HG03558 (cell line): ENCODE results near the gene TTF2.

ENCODE experiments used
- ATAC-seq: cut with Tn5 transposase; IDR thresholded peaks from one replicate; pipeline ENCODE4 v1.9.1; 2021; ENCODE audit warnings: moderate number of reproducible peaks; ENCODE audit not compliant: unreplicated experiment; ENCODE audit errors: extremely low read depth

The TTF2 gene

DNA sequence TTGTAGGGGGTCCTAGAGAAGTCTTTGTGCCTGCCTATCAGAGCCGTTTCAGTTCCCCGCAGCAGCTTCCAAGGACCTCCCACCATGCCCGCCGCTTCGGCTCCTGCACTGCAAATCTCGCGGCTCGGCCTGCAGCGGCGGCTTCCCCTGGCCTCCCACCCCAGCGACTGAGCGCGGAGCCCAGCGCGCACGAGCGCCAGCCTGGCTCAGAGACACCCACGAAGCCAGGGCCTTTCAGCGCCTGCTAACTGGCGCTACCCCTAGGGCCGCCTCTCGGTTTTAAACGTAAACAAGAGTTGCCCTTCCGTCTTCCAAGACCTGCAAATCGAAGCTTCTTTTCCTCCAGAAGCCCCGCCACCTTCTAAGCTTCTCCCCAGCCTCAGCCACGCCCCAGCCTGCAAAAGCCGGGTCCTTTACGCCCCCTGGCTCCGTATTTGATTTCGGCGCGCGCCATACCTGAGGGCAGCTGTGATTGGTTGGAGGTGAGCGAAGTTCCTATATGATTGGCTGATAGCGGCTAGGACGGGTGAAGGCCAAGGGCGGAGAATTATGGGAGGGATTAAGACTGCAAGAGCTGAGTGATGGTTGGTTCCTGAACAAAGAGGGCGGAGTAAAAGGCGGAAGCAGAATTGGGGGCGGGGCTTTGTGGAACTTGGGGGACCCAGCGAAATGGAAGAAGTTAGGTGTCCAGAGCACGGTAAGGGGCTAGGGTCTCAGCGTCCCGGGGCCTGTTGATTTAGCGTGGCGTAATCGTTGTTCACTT is at the start of gene TTF2:
TSS of gene TTF2 (plus strand) at position 649 of the 763 bp plus-strand sequence. CDS start at position 670, 21 bp downstream.
- ATAC-seq = peak; percentile 89

DNA sequence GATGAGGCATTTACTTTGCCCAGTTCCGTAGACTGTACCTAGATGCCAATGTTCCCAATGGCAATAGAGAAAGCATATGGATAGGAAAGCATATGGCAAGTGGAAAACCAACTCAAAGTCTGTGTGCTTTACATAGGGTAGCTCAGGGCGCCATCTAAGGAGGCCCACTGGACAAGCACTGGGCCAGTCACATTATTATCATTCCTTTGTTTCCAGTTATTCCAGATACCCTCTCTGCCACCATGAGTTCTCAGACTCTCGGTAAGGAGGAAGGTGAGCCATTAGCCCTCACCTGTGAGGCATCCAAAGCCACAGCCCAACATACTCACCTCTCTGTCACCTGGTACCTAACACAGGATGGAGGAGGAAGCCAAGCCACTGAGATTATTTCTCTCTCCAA is 48.8 kb upstream of the TTF2 start:
- no peak for ATAC-seq

DNA sequence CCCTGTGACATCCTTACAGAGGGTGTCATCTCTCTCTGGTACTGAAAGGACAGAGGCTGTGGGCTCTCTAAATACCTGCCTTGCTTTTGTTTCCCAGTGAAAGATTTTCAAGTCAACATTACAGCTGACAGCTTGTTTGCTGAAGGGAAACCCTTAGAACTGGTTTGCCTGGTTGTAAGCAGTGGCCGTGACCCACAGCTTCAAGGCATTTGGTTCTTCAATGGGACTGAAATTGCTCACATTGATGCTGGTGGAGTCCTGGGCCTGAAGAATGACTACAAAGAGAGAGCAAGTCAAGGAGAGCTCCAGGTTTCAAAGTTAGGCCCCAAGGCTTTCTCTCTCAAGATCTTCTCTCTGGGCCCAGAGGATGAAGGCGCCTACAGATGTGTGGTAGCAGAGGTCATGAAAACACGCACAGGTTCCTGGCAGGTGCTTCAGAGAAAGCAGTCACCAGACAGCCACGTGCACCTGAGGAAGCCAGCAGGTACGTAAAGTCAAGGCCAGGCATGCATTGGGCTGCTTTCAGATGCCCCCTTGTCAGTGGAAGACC is 46.7 kb upstream of the TTF2 start:
- ATAC-seq = no peak

- no peak for ATAC-seq
Measured at GRCh38 chr1:117014209-117014608, 45.9 kb upstream of the TTF2 start.

- no peak for ATAC-seq
Measured at GRCh38 chr1:117015724-117016123, 44.4 kb upstream of the TTF2 start.

- ATAC-seq = no peak
Measured at GRCh38 chr1:117017062-117017461, 43.1 kb upstream of the TTF2 start.

DNA sequence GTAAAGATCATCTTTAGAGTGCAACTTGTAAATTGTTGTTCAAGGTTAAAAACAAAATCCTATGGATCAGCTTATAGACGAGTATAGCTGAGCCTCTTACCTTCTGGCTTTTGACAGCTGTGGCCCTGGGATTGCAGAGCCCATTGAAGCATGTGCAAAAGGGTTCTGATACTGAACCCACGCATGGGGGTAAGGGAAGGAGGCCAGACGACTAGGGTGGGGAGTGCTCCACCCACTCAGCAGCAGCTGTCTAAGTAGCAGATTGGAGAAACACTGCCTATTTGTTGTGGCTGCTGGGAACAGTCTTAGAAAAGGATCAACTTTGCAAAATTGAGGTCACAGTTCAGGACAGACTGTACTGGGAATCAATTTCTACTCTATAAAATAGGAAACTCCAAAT is 42.5 kb upstream of the TTF2 start:
- ATAC-seq = no peak

DNA sequence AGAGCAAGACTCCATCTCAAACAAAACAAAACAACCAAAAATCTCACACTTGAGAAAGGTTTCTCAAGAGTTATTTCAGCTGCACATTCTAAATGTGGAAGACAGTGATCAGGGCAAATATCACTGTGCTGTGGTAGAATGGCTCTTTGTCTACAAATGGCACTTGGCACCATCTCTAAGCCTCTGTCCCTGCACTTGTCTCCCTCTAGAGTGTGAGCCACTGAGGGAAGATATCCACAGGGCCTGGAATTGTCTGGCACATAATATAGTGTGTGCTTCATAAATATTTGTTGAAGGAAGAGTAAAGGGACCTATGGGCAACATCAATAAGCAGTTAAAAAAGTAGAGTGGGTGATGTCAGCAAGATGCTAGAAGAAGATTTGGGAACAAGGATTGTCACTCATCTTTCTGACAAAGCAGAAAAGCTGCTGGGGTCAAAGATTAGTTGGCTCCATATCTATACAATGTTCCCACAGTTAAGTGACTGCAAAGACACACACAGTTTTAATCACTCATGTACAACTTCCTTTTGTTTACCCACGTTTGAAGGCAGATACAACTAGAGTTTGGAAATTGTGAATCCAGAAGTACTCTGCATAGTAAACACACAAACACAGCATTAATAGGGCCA is 39.5 kb upstream of the TTF2 start:
- no peak for ATAC-seq

DNA sequence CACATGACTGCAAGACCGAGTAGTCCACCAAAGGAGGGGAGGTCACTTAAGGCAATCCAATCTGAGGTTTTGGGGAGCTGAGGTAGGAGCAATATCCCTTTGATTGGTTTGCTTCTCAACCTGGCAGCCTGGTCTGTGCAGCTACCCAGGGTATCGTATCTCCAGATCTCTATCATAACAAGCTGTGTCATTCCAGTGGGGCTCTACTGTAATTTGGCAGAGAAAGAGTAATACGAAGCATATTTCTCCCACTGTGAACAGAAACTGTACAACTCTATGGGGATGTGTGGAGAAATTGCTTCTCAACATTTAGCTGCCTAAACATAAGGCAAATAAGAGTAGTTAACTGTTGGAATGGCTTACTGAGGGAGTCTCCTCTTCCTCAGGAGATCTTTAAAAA is 38.0 kb upstream of the TTF2 start:
- no peak for ATAC-seq

DNA sequence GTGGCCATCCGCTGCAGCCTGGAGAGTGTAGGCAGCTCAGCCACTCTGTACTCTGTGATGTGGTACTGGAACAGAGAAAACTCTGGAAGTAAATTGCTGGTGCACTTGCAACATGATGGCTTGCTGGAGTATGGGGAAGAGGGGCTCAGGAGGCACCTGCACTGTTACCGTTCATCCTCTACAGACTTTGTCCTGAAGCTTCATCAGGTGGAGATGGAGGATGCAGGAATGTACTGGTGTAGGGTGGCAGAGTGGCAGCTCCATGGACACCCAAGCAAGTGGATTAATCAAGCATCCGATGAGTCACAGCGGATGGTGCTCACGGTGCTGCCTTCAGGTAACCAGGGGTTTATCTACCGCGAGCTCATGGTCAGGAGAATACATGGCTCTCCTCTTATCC is 34.6 kb upstream of the TTF2 start:
- ATAC-seq = no peak

DNA sequence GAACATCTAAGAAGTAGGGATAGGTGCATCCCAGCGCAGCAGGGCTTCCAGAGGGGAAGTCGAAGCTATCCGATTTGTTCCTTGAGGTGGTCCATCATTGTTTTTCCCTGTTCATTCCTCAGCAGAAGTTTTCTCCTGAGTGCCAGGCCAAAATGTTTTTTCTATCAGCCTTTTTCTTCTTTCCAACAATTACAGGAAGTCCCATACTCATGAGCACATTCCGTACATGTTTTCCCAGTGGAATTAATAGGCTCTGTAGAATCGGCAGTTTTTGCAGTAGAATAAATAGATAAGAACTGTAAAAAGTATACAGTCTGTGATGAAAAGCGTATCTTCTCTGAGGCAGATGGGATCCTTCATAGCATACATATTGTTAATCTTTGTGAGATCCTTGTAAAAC is 33.8 kb upstream of the TTF2 start:
- ATAC-seq = no peak

GRCh38 chr1:117029685-117030084 is 30.4 kb upstream of the TTF2 start:
- ATAC-seq = no peak

DNA sequence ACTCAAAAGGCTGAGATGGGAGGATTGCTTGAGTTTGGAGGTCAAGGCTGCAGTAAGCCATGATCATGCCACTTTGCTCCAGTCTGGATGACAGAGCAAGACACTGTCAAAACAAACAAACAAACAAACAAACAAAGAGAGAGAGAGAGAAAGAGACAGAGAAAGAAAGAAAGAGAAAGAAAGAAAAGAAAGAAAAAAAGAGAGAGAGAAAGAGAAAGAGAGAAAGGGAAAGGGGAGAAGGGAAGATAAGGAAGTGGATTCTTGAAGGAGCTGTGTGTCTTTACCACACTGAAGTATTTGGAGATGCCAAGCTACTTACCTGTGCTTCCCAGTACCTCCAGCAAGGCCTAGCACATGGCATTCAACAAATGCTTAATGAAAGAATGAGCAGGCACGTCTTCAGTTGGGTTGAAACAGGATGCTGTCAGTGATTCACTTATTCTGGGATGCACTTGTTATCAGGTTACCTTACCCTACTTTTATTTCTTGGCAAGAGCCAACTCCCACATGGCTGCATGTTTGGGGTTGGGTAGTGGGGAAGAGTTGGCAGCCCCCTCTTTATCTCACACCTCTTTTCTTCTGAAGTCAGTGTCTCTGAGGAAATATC is 29.8 kb upstream of the TTF2 start:
- no peak for ATAC-seq

- no peak for ATAC-seq
Measured at GRCh38 chr1:117032266-117032665, 27.9 kb upstream of the TTF2 start.

DNA sequence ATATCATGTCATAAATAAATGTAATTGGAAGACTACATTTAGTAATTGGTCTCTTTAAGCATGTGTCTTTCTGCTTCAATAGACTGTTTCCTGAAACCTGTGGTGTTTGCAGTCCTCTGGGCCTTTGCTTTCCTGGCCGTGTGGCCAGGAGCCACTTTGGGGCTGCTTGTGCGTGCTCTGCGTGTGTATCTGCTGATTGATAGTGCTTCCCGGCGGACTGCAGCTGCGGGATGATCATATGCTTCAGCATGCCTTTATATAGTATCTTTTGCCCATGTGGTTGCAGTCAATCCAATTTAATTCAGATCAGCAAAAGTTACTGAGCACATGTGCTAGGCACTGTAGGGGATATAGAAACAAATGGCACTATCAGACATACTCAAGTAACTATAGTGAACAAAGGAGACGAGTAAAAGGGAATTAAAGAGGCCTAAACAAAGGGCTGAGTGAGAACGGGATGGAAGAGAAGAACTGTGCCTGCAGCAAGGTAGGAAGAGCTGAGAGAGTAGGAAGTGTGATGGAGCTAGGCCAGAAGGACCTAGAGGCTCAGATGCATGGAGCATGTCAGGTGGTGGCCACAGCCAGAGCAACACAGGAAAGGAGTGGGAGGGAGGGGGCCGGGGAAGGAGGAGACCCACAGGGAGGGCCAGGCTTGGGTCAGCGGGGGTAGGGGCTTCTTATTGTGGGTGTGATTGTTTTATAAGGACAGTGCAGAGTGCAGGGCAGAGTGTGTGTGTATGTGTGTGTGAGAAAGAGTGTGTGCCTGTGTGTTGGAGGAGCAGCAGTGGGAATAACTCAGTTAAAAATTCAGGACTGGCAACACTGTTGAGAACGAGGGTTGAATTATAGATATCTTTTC is 27.2 kb upstream of the TTF2 start:
- ATAC-seq = no peak

DNA sequence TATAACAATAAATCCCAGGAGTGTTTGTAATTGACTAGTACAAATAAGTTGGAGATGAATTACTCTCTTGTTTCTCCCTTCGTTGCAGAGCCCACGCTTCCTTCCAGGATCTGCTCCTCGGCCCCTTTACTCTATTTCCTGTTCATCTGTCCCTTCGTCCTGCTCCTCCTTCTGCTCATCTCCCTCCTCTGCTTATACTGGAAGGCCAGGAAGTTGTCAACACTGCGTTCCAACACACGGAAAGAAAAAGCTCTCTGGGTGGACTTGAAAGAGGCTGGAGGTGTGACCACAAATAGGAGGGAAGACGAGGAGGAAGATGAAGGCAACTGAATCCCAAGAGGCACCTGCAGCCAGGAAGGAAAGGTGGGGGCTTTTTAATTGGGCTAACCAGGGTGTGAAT is 26.4 kb upstream of the TTF2 start:
- ATAC-seq = no peak

DNA sequence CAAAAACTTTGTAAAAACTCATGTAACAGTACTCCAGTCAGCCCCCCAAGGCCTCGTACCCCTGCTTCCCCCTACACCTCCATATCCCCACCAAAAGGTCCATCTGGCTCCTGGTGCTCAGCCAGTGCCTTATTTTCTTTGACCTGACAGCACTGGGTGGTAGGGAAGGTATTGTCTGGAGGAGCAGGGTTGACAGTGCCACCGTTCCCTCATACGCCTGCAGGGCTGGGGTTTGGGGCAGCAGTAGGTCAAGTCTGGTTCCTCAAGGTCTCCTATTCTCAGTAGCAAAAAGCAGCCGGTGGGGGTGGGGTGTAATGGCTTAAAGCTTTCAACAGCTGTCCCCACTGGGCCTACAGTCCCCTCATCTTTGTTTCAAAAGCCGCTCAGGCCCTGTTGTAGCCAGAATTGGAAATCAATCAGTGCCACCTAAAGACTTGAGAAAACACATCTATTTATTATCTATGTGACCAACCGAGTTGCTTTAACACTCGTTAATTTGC is 25.3 kb upstream of the TTF2 start:
- ATAC-seq = no peak

DNA sequence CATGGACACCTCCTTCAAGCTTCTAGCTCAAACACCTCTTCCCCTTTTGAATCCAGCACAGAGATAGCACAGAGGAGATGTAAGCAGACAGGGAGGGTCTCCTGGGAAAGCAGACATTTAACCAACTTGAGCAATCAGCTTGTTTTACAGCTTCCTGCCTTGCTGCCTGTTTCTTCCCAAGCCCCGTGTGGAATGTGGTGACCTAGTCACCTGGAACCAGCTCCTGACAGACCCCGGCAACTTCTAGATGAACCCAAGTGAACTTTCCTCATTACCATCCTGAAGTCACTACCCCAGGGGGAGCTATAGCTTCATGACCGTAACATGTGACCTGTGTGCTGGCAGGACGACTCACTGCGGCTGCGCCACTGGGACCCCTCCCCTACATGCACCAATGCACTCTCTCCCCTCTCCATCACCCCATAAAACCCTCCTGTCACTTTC is 24.1 kb upstream of the TTF2 start:
- ATAC-seq = no peak

DNA sequence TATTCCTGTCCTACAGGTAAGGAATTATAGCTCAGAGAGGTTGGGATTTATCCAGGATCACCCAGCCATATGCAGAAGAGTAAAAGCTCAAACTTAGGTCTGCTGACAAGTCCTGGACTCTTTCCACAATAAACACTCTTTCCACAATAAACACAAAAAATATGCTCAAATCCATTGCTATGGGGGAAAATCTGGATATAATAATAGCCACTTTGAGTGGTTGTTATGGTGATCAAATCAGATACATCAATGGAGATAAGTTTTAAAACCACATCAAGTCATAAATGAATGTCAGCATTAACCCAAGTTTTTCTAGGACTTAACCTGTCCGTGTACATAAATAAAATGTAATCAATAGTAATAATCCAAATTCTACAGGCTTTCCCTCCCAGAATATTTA is 22.3 kb upstream of the TTF2 start:
- no peak for ATAC-seq

DNA sequence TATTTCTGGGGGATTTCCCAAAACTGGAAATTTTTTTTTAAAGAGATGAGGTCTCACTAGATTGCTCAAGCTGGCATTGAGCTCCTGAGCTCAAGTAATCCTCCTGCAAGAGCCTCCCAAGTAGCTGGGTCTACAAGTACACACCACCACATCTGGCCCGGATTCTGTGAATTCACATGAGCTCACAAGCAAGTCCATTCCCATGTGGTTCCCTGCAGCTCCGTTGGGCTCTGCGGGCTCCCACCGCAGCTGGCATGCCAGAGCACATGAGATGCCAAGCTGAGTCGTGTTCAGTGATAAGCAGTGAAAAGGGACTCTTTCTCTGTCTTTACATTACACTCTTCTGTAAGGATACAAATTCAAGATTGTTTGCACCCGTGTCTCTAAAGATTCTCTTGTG is 21.9 kb upstream of the TTF2 start:
- ATAC-seq = no peak
